HepG2 (cell line): ENCODE measurements around the gene MYH7B. TPM values are rescaled to one million over a fixed set of nuclear protein-coding genes. Genes with fewer than 3 reads are reported as not detected.
A peak's percentile ranks its signal among the peaks of the same experiment; 100 is the strongest.

ENCODE experiments used
- BHLHE40 ChIP-seq: IDR thresholded peaks from 2 replicates; pipeline ENCODE4 v1.6.1; 2011; ENCODE audit warnings: low read length, improper control_type of control experiment
- CC2D1A ChIP-seq: sonication (generic); formaldehyde crosslinking; IDR thresholded peaks from 2 replicates; pipeline ENCODE4 v1.8.1; 2023; ENCODE audit warnings: mild to moderate bottlenecking, missing genetic modification reagents
- HOXA3 ChIP-seq: sonication (generic); formaldehyde crosslinking; IDR thresholded peaks from 2 replicates; pipeline ENCODE4 v1.5.0; 2020; ENCODE audit warnings: missing genetic modification reagents
- MAFF ChIP-seq: IDR thresholded peaks from 2 replicates; pipeline ENCODE4 v1.6.1; 2011; ENCODE audit warnings: low read depth, low read length, improper control_type of control experiment
- USF2 ChIP-seq, 2 experiments: sonication (generic) in 1 of 2; formaldehyde crosslinking in 1 of 2; IDR thresholded peaks; 2 replicates each; pipeline versions ENCODE4 v1.5.1 to v1.6.1; 2011 to 2020; ENCODE audit warnings: borderline replicate concordance in 1 of 2, low read depth in 1 of 2, low read length in 1 of 2, mild to moderate bottlenecking in 1 of 2, missing genetic modification reagents in 1 of 2, moderate library complexity in 1 of 2
- ZBTB40 ChIP-seq, 2 experiments: fragments of 450-650 bp in 1 of 2; sonication (generic) in 1 of 2; formaldehyde crosslinking in 1 of 2; IDR thresholded peaks; 2 replicates each; pipeline versions ENCODE4 v1.6.1 to v1.8.0; 2016 to 2022; ENCODE audit warnings: antibody characterized with exemption in 1 of 2, mild to moderate bottlenecking in 1 of 2, missing genetic modification reagents in 1 of 2
- ZFP90 ChIP-seq: sonication (generic); formaldehyde crosslinking; IDR thresholded peaks from 2 replicates; pipeline ENCODE4 v1.8.0; 2022; ENCODE audit warnings: missing genetic modification reagents, mild to moderate bottlenecking, inconsistent platforms, borderline replicate concordance
- ZNF329 ChIP-seq: sonication (generic); formaldehyde crosslinking; IDR thresholded peaks from 2 replicates; pipeline ENCODE4 v1.9.0; 2021; ENCODE audit warnings: low read depth, mild to moderate bottlenecking, missing genetic modification reagents
- ZNF687 ChIP-seq: sonication (generic); formaldehyde crosslinking; IDR thresholded peaks from 2 replicates; pipeline ENCODE4 v1.5.1; 2020; ENCODE audit warnings: mild to moderate bottlenecking, missing genetic modification reagents, moderate library complexity
- ZSCAN22 ChIP-seq: sonication (generic); formaldehyde crosslinking; IDR thresholded peaks from 2 replicates; pipeline ENCODE4 v1.4.0; 2020; ENCODE audit warnings: mild to moderate bottlenecking, missing genetic modification reagents
- polyA plus RNA-seq, 8 experiments: library from polyadenylated mRNA; depleted of rRNA in 3 of 8; stranded (reverse) in 7 of 8; unstranded in 1 of 8; fragments of >200 nt; fragmentation: Illumina TruSeq in 4 of 8; extraction: Trizol in 4 of 8; gene quantifications; 2 replicates each; pipeline versions ENCODE4 v1.2.1 to v1.2.3, GENCODE V29; 2011 to 2016; ENCODE audit warnings: low read depth in 4 of 8, missing spikeins in 1 of 8, mixed read lengths in 1 of 8; ENCODE audit not compliant: insufficient read depth in 1 of 8
- total RNA-seq, 5 experiments: library from RNA; depleted of rRNA; stranded (reverse); fragments of >200 nt; fragmentation: Illumina TruSeq; extraction: Trizol; gene quantifications; 2 replicates each; pipeline ENCODE4 v1.2.3, GENCODE V29; 2016; ENCODE audit warnings: low read depth in 1 of 5
- TF ChIP-seq, protein P1 (sequence below): sonication (generic); formaldehyde crosslinking; IDR thresholded peaks from 2 replicates; pipeline ENCODE4 v1.4.0; 2020; ENCODE audit warnings: mild to moderate bottlenecking, low read depth, missing genetic modification reagents

The MYH7B gene
- total and polyA plus RNA-seq, 2 of the 13 experiments (the other 11 are each of a cell fraction or from before 2014, with no cell fraction given): 0.05 to 0.20 TPM

- TF ChIP-seq ZBTB40 (IDR thresholded peaks at IDR 0.05) (no peak), ZBTB40 (CRISPR knock-in tag; IDR thresholded peaks at IDR 0.05) (no peak), BHLHE40 (peak; percentile 81), ZSCAN22 (CRISPR knock-in tag) (no peak), MAFF (0 out of 2 replicates have a peak, but pooled peaks have one; percentile 11), CC2D1A (CRISPR knock-in tag) (no peak), ZFP90 (CRISPR knock-in tag) (no peak), ZNF687 (CRISPR knock-in tag) (0 out of 2 replicates have a peak, but pooled peaks have one; percentile 12), HOXA3 (CRISPR knock-in tag) (0 out of 2 replicates have a peak, but pooled peaks have one; percentile 37), ZNF329 (CRISPR knock-in tag) (no peak), USF2 (IDR thresholded peaks at IDR 0.05; ENCODE audit: low read depth, low read length) (peak; percentile 20; the same call in 1 of the 2 replicates), USF2 (CRISPR knock-in tag; IDR thresholded peaks at IDR 0.05; ENCODE audit: borderline replicate concordance) (no peak; the same call in 1 of the 2 replicates)
- TF ChIP-seq, protein P1, sequence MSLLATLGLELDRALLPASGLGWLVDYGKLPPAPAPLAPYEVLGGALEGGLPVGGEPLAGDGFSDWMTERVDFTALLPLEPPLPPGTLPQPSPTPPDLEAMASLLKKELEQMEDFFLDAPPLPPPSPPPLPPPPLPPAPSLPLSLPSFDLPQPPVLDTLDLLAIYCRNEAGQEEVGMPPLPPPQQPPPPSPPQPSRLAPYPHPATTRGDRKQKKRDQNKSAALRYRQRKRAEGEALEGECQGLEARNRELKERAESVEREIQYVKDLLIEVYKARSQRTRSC (CRISPR knock-in tag): no peak
Observed at GRCh38 chr20:34980543-34981233, 25.0 kb downstream of the MYH7B start (continued).
